A204.1 (cell line): ENCODE results near the gene SIGLEC6.

ENCODE experiments used
- FAIRE-seq: peaks from 2 replicates; lab custom pipeline; 2012; peaks lifted over from hg19 to GRCh38; lab: Jason Lieb, UNC

SIGLEC6 gene

GRCh38 chr19:51531349-51532315, at the start of gene SIGLEC6:
Gene SIGLEC6, minus strand, starts transcription at chr19:51531670. Its CDS starts 22 bp downstream, at chr19:51531648.
- FAIRE-seq: no peak

DNA sequence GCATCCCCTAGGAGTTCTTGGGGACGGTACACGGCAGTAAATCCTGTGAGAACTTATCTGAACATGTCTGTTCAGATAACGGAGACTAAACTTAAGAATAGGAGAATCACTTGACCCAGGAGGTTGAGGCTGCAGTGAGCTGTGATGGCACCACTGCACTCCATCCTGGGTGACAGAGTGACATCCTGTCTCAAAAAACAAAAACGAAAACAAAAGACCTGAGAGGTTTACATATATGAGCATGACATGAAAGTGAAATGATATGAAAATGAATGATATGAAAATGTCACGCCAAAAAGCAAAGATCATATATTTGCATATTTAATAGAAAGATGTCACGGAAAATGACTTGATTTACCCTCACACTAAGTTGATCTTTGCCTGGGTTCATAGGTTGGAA, 45.4 kb upstream of the SIGLEC6 start:
- FAIRE-seq: no peak

GRCh38 chr19:51573331-51573730, 41.9 kb upstream of the SIGLEC6 start:
- no peak for FAIRE-seq

DNA sequence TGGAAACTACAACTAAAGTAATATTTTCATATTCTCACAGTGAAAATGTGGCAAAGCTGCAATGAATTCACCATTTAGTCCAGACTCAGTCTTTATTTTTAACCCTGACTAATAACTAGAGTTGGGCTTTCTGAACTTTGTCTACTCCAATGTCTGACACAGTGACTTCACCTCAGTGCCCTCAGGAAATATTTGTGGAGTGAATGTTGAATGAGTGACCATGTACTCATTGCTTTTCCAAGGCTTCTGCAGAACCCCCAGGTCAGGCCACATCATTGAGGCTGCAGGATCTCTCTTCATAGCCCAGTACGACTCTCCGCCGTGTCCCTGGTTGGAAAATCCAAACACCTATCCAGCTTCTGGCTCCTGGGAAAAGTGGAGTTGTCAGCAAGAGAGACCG, 41.4 kb upstream of the SIGLEC6 start:
- FAIRE-seq: no peak

- no peak for FAIRE-seq
Observed at GRCh38 chr19:51572410-51572809, 40.9 kb upstream of the SIGLEC6 start.

DNA sequence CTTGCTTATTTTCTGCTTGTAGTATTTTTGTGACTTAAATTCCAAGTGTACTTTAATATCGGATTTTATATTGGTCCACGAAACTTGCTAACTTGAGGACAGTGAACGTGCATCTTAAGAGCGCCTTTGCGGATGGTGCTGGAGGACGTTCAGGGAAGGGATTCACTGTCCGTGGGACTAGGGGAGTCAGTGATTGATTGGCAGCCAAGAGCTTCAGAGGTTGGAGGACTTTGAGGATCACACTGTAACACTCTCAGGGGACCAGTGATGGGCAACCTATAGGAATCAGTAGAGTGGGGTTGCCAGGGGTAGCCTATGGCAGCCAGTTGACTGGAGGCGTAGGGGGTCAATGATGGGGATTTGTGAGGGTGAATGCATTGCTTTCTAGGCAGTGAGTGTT, 40.1 kb upstream of the SIGLEC6 start:
- FAIRE-seq: no peak

- FAIRE-seq: peak; percentile 99
Observed at GRCh38 chr19:51570962-51571575, 39.6 kb upstream of the SIGLEC6 start, which contains the start of gene ZNF175. Gene ZNF175, plus strand, starts transcription at chr19:51571283. Its CDS starts 2,047 bp downstream, at chr19:51573330.

- no peak for FAIRE-seq
Observed at GRCh38 chr19:51568456-51568855, 37.0 kb upstream of the SIGLEC6 start.

DNA sequence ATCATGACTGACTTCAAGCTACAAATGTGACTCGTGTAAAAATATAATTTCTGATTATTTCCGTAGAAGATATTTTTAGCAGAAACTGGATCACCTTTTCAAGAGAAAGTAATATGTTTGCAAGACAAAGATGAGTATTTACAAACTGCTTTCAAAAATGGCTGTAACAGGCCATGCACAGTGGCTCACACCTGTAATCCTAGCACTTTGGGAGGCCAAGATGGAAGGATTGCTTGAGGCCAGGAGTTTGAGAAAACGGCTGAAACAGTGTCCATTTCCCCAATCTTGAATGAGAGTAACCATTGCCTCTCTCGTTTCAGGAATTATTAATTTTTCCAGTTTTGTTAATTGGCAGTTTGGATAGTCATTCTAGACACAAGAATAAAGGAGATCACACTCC, 36.1 kb upstream of the SIGLEC6 start:
- FAIRE-seq: no peak

DNA sequence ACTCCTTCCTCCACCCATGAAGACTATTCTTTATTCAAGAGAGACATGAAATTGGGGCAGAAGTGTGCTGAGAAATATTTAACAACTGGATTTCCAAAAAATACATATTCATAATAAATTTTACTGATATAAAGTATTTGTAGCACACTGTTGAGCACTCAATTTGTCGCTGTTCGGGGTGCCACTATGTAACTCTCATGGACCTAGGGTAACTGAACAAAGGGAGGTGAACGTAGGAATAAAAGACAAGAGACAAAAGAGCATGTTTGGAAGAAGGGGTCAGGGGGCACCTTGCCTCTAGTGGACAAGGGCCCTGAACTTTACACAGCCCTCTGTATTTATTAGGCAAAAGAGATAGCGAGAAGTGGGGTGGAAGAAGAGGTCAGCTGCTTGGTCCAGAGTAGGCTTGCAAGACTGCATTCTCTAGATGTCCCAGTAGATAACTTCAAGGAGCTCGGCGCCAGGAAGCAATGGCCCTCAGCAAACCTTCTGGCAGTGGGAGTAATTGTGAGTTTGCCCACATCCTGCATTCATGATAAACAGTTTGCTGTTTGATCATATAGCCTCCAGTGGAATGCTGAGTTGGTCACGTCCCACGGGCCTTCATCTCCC, 35.1 kb upstream of the SIGLEC6 start:
- FAIRE-seq: no peak

- no peak for FAIRE-seq
Observed at GRCh38 chr19:51565583-51565982, 34.1 kb upstream of the SIGLEC6 start.

GRCh38 chr19:51564791-51565190, 33.3 kb upstream of the SIGLEC6 start:
- FAIRE-seq: no peak

DNA sequence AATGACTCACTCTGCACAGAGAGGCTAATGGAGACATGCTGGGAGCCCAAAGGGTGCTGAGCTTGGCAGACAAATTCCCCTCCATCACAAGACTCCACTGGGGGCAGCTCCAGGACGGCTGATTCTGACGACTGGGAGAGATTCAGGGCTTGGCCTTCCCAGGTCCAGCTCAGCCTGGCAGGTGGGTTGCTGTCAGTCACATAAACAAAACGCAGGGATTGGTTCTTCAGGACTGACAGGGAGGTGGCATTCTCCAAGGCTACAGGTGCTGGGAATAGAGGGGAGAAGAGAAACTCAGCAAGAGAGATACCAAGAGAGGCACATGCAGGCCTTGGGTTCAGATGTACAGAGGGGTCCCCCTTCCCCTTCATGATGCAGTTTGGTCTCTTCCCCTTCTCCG, 28.9 kb upstream of the SIGLEC6 start:
- FAIRE-seq: no peak

DNA sequence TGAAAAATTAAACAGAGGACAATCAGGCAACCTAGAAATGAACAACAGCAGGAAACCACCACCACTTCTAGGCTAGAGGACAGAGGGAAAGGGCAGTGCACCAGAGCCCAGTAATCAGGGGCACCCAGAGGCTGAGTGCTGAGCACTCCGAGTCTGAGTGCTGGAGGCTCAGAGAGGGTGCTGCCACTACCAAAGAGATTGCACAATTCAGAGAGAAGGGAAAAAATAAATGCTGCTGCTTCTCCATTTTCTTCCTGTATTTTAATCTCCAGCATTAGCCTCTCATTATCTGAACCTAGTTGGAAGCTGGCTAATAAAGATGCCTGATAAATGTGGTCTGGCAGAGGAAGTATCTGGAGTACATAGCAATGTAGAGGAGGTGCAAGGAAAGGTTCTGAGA, 27.8 kb upstream of the SIGLEC6 start:
- no peak for FAIRE-seq

GRCh38 chr19:51552996-51553725, 21.7 kb upstream of the SIGLEC6 start:
- no peak for FAIRE-seq

GRCh38 chr19:51552608-51552995, 21.1 kb upstream of the SIGLEC6 start:
- FAIRE-seq: no peak

- no peak for FAIRE-seq
Observed at GRCh38 chr19:51551673-51552432, 20.4 kb upstream of the SIGLEC6 start.

- FAIRE-seq: no peak
Observed at GRCh38 chr19:51550848-51551672, 19.6 kb upstream of the SIGLEC6 start.

- no peak for FAIRE-seq
Observed at GRCh38 chr19:51549533-51550324, 18.3 kb upstream of the SIGLEC6 start.

DNA sequence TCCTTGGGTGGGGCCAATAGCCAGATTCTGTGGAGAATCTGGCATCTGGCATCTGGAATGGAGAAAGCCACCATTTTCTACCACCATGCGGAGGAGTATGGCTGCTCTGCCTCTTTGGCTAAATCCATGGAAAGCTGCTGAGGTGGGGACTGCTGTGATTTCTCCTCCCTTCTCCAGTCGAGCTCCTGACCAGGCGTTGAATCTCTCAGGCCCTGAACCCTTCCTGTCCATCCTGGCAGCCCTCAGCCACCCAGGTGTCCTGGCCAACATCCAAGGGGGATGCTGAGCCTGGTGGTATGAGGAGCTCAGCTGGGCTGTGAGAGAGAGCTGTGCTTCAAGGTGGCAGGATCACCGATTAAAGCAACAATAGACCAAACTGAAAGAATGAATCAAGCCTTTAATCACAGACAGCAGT, 17.4 kb upstream of the SIGLEC6 start:
- no peak for FAIRE-seq
